Measurements from ENCODE around the gene GOLGA8G. TPM values are rescaled to one million over a fixed set of nuclear protein-coding genes. Genes with fewer than 3 reads are reported as not detected.
"Not testable (repeated sequence)": the region's sequence is repeated elsewhere in the genome, so short reads cannot be mapped to it uniquely, and the experiment has no call there.

The GOLGA8G gene
- not detected for total RNA-seq

- H3K27me3 ChIP-seq; H3K27ac ChIP-seq; H3K9me3 ChIP-seq; H3K36me3 ChIP-seq; H3K4me1 ChIP-seq; intact Hi-C loops (cut with DNase I); H3K9ac ChIP-seq (ENCODE audit: low read depth in 2 of 2, low read length in 2 of 2); DNase-seq; H3K4me3 ChIP-seq: not testable (repeated sequence)
Measured at GRCh38 chr15:28532954-28533353, at the start of gene GOLGA8G. Gene GOLGA8G, minus strand, starts transcription at chr15:28532971. Its CDS starts 62 bp downstream, at chr15:28532909.

GRCh38 chr15:28573351-28573750 is 40.6 kb upstream of the GOLGA8G start:
- H3K4me1 ChIP-seq; H3K27ac ChIP-seq; intact Hi-C loops (cut with DNase I); H3K9ac ChIP-seq (ENCODE audit: low read depth in 2 of 2, low read length in 2 of 2); H3K27me3 ChIP-seq; H3K36me3 ChIP-seq; DNase-seq; H3K4me3 ChIP-seq; H3K9me3 ChIP-seq: not testable (repeated sequence)

GRCh38 chr15:28553268-28553667 is 20.5 kb upstream of the GOLGA8G start, which contains the start of gene GOLGA6L25:
Gene GOLGA6L25, plus strand, starts transcription at chr15:28553568. Its CDS starts 61 bp downstream, at chr15:28553629.
- not testable (repeated sequence) for H3K4me1 ChIP-seq, H3K9me3 ChIP-seq, H3K36me3 ChIP-seq

GRCh38 chr15:28515208-28515607 is 17.6 kb downstream of the GOLGA8G start:
- DNase-seq; H3K27me3 ChIP-seq; H3K9ac ChIP-seq (ENCODE audit: low read depth in 2 of 2, low read length in 2 of 2); H3K4me3 ChIP-seq; H3K9me3 ChIP-seq; H3K36me3 ChIP-seq; H3K4me1 ChIP-seq; intact Hi-C loops (cut with DNase I); H3K27ac ChIP-seq: not testable (repeated sequence)

More at GRCh38 chr15:28553268-28553667, 20.5 kb upstream of the GOLGA8G start, which contains the start of gene GOLGA6L25:
- DNase-seq; H3K9ac ChIP-seq (ENCODE audit: low read depth in 2 of 2, low read length in 2 of 2); intact Hi-C loops (cut with DNase I); H3K4me3 ChIP-seq; H3K27ac ChIP-seq; H3K27me3 ChIP-seq: not testable (repeated sequence)

- H3K36me3 ChIP-seq; H3K9me3 ChIP-seq; H3K27ac ChIP-seq; H3K4me3 ChIP-seq; H3K9ac ChIP-seq (ENCODE audit: low read depth in 2 of 2, low read length in 2 of 2); intact Hi-C loops (cut with DNase I); H3K27me3 ChIP-seq; H3K4me1 ChIP-seq: not testable (repeated sequence)
- DNase-seq: peak; percentile 18
Measured at GRCh38 chr15:28514128-28514527, 18.6 kb downstream of the GOLGA8G start.

- H3K27me3 ChIP-seq; intact Hi-C loops (cut with DNase I); H3K27ac ChIP-seq: not testable (repeated sequence)
Measured at GRCh38 chr15:28508217-28508889, 24.4 kb downstream of the GOLGA8G start.

GRCh38 chr15:28481340-28481739 is 51.4 kb downstream of the GOLGA8G start:
- H3K27ac ChIP-seq; H3K9me3 ChIP-seq; H3K36me3 ChIP-seq; DNase-seq; H3K27me3 ChIP-seq; intact Hi-C loops (cut with DNase I); H3K4me1 ChIP-seq; H3K9ac ChIP-seq (ENCODE audit: low read depth in 2 of 2, low read length in 2 of 2); H3K4me3 ChIP-seq: not testable (repeated sequence)

More at GRCh38 chr15:28508217-28508889, 24.4 kb downstream of the GOLGA8G start:
- H3K36me3 ChIP-seq; DNase-seq; H3K9me3 ChIP-seq; H3K4me3 ChIP-seq; H3K4me1 ChIP-seq; H3K9ac ChIP-seq (ENCODE audit: low read depth in 2 of 2, low read length in 2 of 2): not testable (repeated sequence)

Small RNAs within 50 kb of the gene (microRNA-seq; reads per million reads assigned to microRNA genes)
- gene MIR4509-3: not detected

Other genes starting within 250 kb of the GOLGA8G start
- 10 to 100 TPM; 50.8 to 71.2 TPM for gene HERC2, start 210.8 kb downstream of the GOLGA8G start, total RNA-seq
- not detected for gene GOLGA6L24, start 174.9 kb downstream of the GOLGA8G start, total RNA-seq
- gene GOLGA8F, start 154.3 kb downstream of the GOLGA8G start, total RNA-seq: not detected
- gene GOLGA6L25, start 20.6 kb upstream of the GOLGA8G start, total RNA-seq: not detected
- gene GOLGA8M, start 179.4 kb upstream of the GOLGA8G start, total RNA-seq: under 1 TPM in 1 of 2 donors, not detected in 1; 0.44 TPM

Measured in colonic mucosa (tissue), 4 donors.